HG03103 (cell line): Measurements from ENCODE around the gene FAM20B.

ENCODE experiments used
- ATAC-seq: cut with Tn5 transposase; IDR thresholded peaks from one replicate; pipeline ENCODE4 v1.9.1; 2021; ENCODE audit warnings: low read depth; ENCODE audit not compliant: unreplicated experiment

The FAM20B gene

GRCh38 chr1:179047636-179047997 lies 21.9 kb downstream of the FAM20B start:
- ATAC-seq: no peak

- ATAC-seq: no peak
These were observed 22.8 kb downstream of the FAM20B start for GRCh38 chr1:179048339-179049124.

- ATAC-seq: no peak
These were observed 27.1 kb downstream of the FAM20B start for GRCh38 chr1:179052776-179053175.

DNA sequence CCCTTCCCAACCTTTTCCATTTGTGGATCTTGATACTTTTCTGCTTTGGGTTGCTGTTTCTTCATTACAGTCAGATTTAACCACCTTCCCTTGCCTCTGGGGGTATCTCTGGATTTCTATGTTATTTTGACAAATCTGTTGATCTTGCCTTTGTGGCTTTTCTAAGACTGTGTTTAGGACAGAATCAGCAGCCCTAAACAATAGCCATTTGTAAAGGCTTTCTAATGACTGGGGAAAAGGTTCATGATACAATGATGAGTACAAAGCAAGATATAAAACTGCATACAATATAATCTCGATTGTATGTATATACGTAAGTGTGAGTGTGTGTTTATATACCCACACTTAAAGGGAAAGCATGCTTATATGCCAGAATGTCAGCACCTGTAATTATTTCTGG lies 27.8 kb downstream of the FAM20B start:
- no peak for ATAC-seq

DNA sequence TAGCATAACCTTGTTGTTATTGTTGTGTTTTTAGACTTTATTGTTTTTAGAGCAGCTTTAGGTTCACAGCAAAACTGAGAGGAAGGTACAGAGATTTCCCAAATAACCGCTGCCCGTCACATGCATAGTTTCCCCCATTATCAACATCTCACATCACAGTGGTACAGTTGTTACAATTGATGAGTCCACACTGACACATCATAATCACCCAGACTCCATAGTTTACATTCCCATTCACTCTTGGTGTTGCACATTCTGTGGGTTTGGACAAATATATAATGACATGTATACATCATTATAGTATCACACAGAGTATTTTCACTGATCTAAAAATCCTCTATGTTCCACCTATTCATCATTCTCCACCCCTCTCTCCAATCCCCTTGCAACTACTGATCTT lies 30.2 kb downstream of the FAM20B start:
- ATAC-seq: no peak

- ATAC-seq: no peak
These were observed 33.1 kb downstream of the FAM20B start for GRCh38 chr1:179058487-179059483.

DNA sequence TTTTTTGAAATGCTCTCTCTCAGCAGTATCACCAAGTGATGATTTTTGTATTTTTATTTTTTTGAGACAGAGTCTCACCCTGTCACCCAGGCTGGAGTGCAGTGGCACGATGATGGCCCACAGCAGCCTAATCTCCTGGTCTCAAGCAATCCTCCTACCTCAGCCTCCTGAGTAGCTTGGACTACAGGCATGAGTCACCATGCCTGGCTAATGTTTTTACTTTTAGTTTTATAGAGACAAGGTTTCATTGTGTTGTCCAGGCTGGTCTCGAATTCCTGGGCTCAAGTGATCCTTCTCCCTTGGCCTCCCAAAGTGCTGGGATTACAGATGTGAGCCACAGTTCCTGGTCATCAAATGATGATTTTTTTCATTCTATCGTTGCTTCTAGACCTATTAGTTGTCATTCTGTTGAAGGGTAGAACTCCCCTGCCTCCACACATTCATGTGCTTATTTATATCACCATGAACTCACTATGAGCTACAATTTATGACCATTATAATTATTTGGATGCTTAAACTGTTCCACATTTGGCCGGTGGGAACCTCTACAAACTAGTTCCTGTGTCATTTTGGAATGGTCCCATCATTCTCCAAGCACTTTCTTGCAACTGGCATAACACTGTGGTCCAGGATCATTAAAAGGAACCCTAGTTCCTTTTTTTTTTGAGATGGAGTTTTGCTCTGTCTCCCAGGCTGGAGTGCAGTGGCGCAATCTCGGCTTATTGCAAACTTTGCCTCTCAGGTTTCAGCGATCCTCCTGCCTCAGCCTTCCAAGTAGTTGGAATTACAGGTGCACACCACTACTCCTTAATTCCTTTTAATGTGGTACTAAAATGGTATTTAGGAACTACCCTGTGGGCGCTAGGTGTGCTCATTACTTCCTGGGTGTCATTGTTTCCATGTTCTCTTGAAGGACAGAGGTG lies 35.9 kb downstream of the FAM20B start:
- no peak for ATAC-seq

DNA sequence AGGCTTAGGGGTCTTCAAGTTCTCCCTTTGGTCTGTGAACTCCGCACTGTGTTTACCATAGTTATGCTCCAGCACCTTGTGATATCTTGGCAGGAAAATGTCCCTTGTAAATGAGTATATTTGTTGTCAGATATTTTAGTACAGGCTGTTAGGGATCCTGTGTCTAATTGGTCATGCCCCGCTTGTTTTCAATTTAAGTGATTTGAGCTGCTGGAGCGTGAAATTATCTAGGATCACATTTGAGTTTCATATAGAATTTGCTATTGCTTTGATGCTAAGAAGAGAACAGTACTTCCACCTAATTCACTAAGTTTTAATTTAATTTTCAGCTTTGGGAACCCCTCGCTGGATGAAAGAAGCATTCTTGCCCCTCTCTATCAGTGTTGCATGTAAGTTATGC lies 40.8 kb downstream of the FAM20B start:
- no peak for ATAC-seq

DNA sequence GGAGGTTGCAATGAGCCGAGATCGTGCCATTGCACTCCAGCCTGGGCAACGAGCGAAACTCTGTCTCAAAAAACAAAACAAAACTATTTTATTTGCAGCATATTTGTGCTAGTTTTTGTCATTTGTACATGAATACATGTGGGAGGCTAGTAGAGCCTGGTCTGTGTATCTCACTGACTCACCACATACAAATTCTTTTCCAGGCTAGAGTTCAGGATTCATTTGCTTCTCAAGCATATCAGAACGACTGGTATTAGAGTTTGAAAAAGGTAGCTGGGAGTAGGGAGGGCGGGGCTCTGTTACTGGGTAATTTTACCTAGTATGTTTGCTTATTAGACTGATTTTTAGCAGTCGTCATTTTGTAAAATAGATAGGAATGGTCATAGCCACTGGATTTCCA lies 51.7 kb downstream of the FAM20B start:
- ATAC-seq: no peak

DNA sequence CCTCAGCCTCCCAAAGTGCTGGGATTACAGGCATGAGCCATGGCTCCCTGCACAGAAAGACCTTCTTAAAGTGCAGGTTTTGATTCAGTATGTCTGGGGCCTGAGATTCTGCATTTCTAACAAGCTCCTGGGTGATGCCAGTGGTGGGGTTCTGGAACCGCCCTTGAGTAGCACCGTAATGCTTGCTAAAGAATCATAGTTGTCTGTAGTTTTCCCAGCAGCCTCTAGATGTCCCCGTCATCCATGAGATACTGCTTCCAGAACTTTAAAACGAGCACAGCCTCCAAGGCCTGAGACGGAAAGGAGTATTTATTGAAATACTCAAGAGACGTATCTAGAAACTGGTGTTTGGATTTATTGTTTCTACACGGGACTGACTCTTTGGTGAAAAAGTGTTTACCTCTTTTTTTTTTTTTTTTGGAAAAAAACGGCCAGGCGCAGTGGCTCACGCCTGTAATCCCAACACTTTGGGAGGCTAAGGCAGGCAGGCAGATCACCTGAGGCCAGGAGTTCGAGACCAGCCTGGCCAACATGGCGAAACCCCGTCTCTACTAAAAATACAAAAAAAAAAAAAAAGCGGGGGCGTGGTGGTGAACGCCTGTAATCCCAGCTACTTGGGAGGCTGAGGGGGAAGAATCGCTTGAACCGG lies 53.5 kb downstream of the FAM20B start:
- ATAC-seq: no peak

DNA sequence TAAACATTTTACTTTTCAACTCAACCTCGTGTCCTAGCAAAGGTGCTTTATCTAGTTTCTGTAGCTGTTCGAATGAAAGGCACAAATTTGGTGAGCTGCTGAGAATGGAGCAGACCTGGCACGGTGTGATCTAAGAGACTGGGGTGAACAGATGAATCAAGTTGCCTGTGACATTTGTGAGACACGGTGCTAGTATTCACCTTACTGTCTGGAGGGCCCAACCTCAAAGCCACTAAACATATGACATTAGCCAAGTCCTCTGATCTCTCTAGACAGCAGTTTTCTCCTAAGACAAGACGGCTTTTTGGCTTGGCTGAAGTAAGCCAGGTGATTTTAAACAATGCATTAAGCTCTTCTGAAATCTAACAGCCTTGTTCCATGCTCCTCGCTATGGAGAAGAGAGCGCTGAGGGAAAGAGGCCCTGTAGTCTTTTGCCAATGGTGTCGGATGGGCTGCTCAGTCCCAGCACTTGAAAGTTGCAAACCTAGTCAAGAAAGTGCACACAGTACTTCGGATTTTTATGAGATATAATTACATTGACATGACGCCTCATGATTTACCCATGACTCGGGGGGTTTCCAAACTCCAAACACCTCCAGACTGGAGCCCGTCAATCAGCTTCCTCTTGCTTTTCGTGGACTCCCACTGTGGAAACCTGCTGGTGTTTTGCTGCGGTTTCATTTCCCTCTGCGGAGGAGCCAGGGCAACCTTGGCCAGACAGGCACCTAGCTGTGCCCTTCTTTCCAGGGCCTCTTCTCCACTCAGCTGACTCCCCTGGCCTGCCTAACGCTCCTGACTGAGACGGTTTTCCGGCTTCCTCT lies 55.4 kb downstream of the FAM20B start:
- ATAC-seq: no peak

DNA sequence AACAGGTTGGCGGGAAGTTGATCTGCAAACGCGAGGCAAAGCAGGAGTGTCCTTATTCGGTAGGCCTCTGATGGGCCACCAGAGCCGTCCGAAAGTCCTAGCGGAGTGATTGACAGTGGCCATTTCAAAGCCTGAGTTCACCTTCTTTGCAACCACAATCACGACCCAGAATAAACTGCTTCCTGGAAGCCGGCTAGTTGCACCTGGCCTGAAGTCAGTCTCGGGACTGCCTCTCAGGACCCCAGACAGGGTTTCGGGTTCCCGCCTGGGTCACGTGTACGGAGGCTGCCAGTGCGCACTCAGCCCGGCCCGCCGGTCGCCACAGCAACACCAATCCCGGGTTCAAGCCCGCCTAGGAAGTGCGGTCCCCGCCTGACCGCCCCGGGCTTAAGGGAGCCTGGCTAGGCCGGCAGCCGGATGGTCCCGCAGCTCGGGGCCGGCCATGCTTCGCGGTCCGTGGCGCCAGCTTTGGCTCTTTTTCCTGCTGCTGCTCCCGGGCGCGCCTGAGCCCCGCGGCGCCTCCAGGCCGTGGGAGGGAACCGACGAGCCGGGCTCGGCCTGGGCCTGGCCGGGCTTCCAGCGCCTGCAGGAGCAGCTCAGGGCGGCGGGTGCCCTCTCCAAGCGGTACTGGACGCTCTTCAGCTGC lies 56.1 kb downstream of the FAM20B start, which contains the start of gene TOR3A:
Gene TOR3A, plus strand, starts transcription at position 384 of the 646 bp plus-strand sequence. Its CDS starts 59 bp downstream, at position 443.
- ATAC-seq: peak; percentile 85

DNA sequence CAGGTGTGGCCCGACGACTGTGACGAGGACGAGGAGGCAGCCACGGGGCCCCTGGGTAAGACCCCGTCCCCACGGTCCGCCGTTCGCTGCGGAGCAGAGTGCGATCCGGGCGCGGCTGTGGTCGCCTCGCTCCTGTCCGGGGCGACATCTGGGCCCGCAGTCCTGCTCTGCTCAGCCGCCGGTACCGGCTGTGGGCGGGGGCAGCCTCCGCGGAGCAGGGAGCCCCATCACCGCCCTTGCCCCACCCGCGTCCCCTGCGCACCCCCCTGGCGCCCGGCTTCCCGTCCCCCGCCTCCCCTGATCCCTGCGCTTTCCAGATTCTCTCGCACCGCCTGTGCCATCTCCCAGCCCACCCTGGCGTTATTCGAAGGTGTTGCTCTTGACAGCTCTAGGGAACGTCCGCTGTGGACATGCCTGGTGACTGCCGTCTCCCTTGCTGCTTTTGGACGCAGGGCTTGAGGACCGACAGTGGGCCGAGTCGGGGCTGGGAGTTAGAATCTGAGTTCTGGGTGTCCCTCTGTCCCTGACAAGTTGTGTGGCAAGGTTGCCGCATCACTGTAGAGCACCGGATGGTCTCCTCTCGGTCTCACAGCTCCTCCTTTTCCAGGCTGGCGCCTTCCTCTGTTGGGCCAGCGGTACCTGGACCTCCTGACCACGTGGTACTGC lies 56.8 kb downstream of the FAM20B start:
- ATAC-seq: peak; percentile 10

GRCh38 chr1:179082999-179083335 lies 57.3 kb downstream of the FAM20B start:
- ATAC-seq: no peak

- no peak for ATAC-seq
These were observed 57.8 kb downstream of the FAM20B start for GRCh38 chr1:179083533-179083932.

- ATAC-seq: no peak
These were observed 62.0 kb downstream of the FAM20B start for GRCh38 chr1:179087665-179088064.

DNA sequence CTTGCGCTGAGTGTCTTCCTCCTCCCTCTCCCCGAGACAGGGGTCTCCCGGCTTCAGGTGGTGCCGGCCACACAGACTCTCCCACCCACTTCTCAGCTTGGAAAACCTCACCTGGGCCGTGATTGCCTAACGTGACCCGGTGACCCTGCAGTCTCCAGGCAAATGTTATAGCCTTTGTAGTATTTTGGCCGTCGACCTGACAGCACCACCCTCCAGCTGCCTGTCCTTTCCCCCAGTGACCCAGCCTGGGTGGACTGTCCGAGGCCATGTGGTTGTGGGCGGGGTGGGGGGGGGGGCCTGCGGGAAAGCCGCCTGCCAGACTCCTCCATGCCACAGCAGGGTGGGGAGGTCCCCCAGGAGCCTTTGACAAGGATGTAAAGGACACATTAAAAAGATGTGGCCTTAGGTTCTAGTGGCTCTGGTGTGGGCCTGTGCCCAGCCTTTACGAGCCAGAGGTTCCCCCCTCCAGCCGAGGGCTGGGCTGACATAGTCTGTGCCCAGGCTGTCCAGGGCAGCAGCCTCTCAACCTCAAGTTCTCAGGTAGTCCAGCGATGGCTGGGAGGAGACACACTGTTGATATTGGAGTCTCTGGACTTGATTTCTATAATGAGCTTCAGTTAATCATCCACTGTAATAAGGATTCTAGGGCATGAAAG lies 64.3 kb downstream of the FAM20B start:
- no peak for ATAC-seq

GRCh38 chr1:179090522-179090921 lies 64.8 kb downstream of the FAM20B start:
- ATAC-seq: no peak
